Measurements from ENCODE around the gene DEPDC5. TPM values are rescaled to one million over a fixed set of nuclear protein-coding genes. Genes with fewer than 3 reads are reported as not detected.

The DEPDC5 gene
- total RNA-seq, 4 donors from 2014 or later: 11.5 to 20.6 (median 13.8) TPM

GRCh38 chr22:31942091-31942490 lies 188.3 kb downstream of the DEPDC5 start:
- no peak for ATAC-seq (ENCODE audit: low FRiP score)
- no peak for TF ChIP-seq CTCF (IDR thresholded peaks at IDR 0.05)
- DNase-seq (ENCODE audit: low spot score): no peak

GRCh38 chr22:31943206-31943977 lies 189.6 kb downstream of the DEPDC5 start:
- DNase-seq (ENCODE audit: low spot score) (no peak), ATAC-seq (ENCODE audit: low FRiP score) (no peak)
- TF ChIP-seq CTCF (IDR thresholded peaks at IDR 0.05): no peak

GRCh38 chr22:31943978-31944699 lies 190.3 kb downstream of the DEPDC5 start, which contains the start of gene YWHAH:
YWHAH (plus strand) TSS chr22:31944535; CDS start chr22:31944734, 199 bp downstream.
- TF ChIP-seq CTCF (IDR thresholded peaks at IDR 0.05): no peak
- DNase-seq (ENCODE audit: low spot score) (peak; percentile 83), ATAC-seq (ENCODE audit: low FRiP score) (peak; percentile 88)

GRCh38 chr22:31944700-31945442 lies 191.1 kb downstream of the DEPDC5 start:
- peak; percentile 24 for ATAC-seq (ENCODE audit: low FRiP score)
- DNase-seq (ENCODE audit: low spot score): no peak
- no peak for TF ChIP-seq CTCF (IDR thresholded peaks at IDR 0.05)

- no peak for TF ChIP-seq CTCF (IDR thresholded peaks at IDR 0.05)
- DNase-seq (ENCODE audit: low spot score) (no peak), ATAC-seq (ENCODE audit: low FRiP score) (no peak)
These were observed 191.6 kb downstream of the DEPDC5 start for GRCh38 chr22:31945443-31945855.

GRCh38 chr22:31945971-31946680 lies 192.3 kb downstream of the DEPDC5 start:
- no peak for ATAC-seq (ENCODE audit: low FRiP score)
- DNase-seq (ENCODE audit: low spot score): no peak
- TF ChIP-seq CTCF (IDR thresholded peaks at IDR 0.05): no peak

All from omental fat pad (tissue), 4 donors.